GM21447 (cell line): ENCODE measurements around the gene LSM6.

Experiments
- ATAC-seq: cut with Tn5 transposase; IDR thresholded peaks from one replicate; pipeline ENCODE4 v1.9.1; 2021; ENCODE audit not compliant: unreplicated experiment

The LSM6 gene

GRCh38 chr4:146186041-146186440, 10.5 kb downstream of the LSM6 start:
- no peak for ATAC-seq

DNA sequence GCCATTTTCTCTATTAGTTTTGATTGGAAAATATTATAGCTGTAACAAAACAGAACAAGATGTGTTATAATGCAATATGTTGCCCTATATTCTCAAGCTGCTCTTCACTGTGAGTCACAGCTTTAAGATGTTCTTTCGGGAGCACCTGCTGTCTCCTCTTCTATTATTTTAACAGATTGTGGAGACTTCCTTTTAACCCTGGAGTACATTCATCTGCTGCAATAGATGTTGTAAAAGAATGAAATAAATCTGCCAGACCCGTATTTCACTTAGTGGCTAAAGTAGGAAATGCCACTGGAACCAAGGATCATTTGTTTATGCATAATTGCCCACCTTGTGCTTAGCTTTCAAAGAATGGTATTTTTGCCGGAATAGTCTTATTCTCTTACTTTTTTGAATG, 11.1 kb downstream of the LSM6 start:
- ATAC-seq: no peak

GRCh38 chr4:146190456-146190855, 14.9 kb downstream of the LSM6 start:
- ATAC-seq: no peak

DNA sequence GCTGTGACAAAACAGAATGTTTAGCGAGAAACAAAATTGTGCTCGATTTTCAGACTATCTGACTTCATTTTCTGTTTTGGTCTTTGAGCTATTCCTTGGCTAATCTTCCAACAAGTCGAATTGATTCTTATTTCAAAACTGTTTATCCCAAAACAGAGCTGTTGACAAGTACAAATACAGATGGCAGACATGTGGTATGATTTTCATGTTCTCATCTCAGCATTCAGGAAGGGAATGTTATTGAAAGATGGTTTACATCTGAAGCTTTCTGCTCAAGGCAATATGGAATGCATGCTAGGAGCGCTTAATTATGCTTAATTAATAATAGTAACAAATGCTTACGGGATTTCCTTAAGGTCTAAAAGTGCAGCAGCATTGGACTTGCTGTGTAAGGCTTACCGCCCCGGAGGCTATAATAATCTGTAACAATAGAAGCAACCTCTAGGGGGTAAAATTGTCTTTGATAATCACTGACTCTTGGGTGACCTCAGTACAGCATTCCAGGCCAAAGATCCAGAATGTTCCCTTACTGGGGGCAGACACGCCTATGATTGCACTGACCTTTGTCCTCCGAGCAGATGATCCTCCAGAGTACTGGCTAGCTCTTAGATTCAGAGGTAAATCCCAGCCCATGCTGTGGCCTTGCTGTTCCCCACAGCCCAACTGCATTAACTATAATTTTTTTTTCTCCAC, 16.4 kb downstream of the LSM6 start:
- no peak for ATAC-seq

DNA sequence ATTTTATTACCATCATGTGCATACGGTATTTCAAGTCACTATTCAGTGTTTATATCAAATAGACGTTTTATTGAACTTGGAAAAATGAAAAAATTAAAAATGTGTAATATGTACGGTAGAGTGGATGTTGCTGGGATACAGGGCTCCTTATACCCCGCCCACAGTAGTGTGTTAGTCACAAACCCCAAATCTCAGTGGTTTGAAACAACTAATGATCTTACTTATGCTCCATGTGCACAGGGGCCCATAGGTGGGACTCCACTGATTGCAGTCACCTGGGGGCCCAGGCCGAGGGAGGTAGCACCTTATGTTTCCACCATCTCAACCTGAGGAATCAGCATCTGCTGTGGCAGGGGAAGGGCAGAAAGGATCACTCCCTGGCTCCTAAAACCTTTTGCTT, 18.1 kb downstream of the LSM6 start:
- no peak for ATAC-seq

DNA sequence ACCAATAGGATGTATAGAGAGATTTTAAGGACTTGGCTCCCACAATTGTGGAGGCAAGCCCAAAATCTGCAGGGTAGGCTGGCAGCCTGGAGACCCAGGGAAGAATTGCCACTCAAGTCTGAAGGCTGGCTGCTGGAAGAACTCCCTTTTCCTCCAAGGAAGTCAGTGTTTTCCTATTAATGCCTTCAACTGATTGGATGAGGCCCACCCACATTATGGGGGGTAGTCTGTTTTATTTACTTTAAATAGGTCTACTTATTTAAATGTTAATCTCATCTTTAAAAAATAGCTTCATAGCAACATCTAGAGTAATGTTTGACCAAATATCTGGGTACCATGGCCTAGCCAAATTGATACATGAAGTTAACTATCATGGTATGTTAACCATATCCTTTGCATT, 18.7 kb downstream of the LSM6 start:
- no peak for ATAC-seq

DNA sequence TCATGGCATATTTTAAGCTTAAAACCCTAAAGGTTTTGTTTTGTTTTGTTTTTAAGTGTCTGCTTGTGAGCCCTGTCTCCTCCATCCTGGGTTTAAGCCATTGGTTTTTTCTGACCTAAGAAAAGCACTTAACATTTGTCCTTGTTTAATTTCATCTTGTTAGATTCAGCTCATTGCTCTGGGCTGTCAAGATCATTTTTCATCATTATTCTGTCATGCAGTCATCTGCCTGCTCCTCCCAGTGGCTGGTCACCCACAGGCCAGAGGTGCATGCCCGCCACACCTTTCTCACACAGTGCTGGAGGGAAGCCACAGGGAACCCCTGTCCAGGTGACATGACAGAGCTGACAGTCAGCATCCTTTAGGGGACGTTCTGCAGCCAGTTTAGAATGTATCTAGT, 27.1 kb downstream of the LSM6 start:
- no peak for ATAC-seq

- ATAC-seq: no peak
Observed at GRCh38 chr4:146207410-146207809, 31.9 kb downstream of the LSM6 start.

GRCh38 chr4:146210890-146211289, 35.4 kb downstream of the LSM6 start:
- no peak for ATAC-seq

DNA sequence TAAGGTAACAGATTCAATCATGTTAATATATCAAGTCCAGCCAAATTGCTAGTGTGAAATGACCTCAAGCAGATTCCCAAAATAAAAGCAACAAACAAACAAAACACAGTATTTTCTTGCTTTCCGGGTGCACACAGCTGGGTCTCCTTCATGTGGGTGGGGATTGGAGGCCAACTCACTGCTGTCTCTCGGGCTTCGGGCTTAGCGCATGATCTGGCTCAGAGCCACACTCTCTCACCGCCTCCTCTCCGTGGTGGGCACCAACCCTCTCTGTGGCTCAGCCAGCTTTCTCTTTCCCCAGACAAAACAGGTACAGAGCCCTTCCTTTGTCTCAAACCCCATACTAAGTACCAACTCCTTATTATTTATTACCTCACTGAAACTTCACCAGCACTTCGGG, 35.9 kb downstream of the LSM6 start:
- ATAC-seq: no peak

- ATAC-seq: no peak
Observed at GRCh38 chr4:146212781-146213180, 37.3 kb downstream of the LSM6 start.

DNA sequence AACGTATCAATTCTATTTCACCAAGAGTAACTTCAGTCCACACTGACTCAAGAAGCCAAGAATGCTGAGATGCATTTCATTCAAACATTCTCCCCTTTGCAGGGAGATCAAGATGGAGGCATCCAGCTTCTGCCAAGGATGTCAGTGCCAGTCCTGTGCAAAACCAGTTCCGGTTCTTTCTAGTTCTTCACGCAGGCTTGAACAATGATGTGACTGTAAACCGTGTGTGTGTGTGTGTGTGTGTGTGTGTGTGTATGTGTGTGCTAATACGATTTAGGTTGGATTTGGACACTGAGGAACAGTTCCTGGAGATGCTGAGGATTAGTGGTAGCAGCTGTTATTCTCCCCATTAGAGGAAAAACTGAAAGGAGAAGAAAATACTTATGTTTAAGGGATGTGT, 38.7 kb downstream of the LSM6 start, which contains the start of gene REELD1:
Gene REELD1, plus strand, starts transcription at position 301 of the 400 bp plus-strand sequence. CDS start 2,415 bp downstream, outside the sequence.
- ATAC-seq: no peak

GRCh38 chr4:146222313-146222712, 46.8 kb downstream of the LSM6 start:
- ATAC-seq: no peak

GRCh38 chr4:146224326-146224966, 48.9 kb downstream of the LSM6 start:
- no peak for ATAC-seq

- ATAC-seq: no peak
Observed at GRCh38 chr4:146229406-146229805, 53.9 kb downstream of the LSM6 start.

DNA sequence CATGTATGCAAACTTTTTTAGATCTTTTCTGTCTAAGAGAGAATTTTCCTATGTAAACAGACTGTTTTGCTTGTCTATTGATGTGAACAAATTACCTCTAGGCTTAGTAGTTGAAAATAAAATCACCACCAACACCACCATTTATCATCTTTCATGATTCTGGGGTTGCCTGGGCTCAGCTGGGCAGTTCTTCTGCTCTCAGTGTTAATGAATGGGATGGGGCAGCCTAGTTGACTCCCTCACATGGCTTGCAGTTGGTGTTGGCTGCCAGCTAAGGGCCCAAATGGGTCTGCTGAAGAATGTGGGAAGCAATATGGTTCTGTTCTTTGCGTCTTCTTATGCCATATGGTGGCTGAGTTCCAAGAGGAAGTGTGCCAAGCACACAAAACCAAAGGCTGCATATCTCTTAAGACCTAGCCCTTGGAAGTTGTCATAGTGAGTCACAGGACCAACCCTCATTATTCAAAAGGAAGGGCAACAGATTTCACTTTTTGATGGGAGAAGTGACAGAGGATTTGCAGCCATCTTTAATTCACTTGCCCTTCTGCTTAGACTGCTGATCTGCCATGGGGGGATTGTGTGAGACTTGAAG, 56.7 kb downstream of the LSM6 start:
- no peak for ATAC-seq

GRCh38 chr4:146235654-146236177, 60.2 kb downstream of the LSM6 start:
- ATAC-seq: no peak

DNA sequence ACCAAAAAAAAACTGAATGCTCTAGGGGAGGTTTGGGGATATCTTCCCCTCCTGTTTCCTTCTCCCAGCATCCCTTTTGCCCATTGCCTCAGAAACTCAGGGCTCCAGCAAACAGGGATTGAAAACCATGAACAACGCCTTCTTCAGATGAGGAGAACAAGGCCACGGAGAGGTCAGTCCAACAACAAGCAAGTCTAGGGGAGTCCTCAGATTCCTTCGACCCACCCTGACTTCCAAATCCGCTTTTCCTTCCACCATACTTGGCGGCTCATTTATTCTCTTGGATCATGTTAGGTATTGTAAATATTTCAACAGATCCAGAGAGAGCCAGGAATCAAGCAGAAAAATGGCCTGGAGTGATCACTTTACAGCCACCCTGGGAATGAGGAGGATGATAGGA, 60.7 kb downstream of the LSM6 start:
- no peak for ATAC-seq

- ATAC-seq: no peak
Observed at GRCh38 chr4:146237092-146237491, 61.6 kb downstream of the LSM6 start.

DNA sequence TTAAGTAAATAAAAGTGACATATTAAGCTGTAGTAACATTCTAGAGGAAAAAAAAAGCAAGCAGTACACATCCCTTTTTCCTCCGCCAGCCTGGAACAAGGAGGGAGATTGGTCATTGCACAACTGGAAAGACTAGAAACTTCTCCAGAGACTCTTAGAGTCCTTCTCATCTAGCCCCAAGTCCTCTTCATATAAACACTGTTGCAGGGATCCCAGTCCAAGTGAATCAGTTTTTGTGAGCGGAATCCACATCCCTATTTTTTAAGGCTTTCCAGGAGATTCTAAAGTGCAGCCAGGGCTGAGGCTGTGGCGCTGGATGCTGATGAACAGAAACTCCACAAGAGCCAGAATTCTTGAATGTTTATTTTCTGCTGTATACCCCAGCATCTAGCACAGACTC, 62.6 kb downstream of the LSM6 start:
- no peak for ATAC-seq
